ENCODE data around the gene ZNF221.

Gene ZNF221

DNA sequence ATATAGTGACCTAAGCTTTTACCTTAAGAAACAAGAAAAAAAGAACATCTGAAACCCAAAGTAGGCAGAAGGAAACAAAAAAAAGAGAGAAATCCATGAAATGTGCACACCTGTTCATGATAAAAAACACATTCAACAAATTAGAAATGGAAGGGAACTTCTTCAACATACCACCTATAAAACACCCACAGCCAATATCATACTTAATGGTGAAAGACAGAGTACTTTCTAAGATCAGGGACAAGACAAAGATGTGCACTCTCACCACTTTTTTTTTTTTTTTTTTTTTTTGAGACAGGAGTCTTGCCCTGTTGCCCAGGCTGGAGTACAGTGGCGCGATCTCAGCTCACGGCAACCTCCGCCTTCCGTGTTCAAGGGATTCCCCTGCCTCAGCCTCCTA is 45.1 kb upstream of the ZNF221 start:
- Histone ChIP-seq H3K27ac (replicated peaks) (no peak overlapping the region), H3K27me3 (ENCODE audit: insufficient read depth, poor library complexity, severe bottlenecking) (no peaks in the 10 kb centered on the region), H3K4me3 (replicated peaks; ENCODE audit: insufficient read depth, low read length) (no peak overlapping the region)
- TF ChIP-seq, protein P1, sequence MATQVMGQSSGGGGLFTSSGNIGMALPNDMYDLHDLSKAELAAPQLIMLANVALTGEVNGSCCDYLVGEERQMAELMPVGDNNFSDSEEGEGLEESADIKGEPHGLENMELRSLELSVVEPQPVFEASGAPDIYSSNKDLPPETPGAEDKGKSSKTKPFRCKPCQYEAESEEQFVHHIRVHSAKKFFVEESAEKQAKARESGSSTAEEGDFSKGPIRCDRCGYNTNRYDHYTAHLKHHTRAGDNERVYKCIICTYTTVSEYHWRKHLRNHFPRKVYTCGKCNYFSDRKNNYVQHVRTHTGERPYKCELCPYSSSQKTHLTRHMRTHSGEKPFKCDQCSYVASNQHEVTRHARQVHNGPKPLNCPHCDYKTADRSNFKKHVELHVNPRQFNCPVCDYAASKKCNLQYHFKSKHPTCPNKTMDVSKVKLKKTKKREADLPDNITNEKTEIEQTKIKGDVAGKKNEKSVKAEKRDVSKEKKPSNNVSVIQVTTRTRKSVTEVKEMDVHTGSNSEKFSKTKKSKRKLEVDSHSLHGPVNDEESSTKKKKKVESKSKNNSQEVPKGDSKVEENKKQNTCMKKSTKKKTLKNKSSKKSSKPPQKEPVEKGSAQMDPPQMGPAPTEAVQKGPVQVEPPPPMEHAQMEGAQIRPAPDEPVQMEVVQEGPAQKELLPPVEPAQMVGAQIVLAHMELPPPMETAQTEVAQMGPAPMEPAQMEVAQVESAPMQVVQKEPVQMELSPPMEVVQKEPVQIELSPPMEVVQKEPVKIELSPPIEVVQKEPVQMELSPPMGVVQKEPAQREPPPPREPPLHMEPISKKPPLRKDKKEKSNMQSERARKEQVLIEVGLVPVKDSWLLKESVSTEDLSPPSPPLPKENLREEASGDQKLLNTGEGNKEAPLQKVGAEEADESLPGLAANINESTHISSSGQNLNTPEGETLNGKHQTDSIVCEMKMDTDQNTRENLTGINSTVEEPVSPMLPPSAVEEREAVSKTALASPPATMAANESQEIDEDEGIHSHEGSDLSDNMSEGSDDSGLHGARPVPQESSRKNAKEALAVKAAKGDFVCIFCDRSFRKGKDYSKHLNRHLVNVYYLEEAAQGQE (IDR thresholded peaks at IDR 0.05; ENCODE audit: insufficient replicate concordance, low read depth): no peak
- TF ChIP-seq POLR2AphosphoS5 (IDR thresholded peaks at IDR 0.05; ENCODE audit: low read depth): no peak
- no peak for DNase-seq (ENCODE audit: low read depth in 1 of 2, low spot score in 1 of 2)

DNA sequence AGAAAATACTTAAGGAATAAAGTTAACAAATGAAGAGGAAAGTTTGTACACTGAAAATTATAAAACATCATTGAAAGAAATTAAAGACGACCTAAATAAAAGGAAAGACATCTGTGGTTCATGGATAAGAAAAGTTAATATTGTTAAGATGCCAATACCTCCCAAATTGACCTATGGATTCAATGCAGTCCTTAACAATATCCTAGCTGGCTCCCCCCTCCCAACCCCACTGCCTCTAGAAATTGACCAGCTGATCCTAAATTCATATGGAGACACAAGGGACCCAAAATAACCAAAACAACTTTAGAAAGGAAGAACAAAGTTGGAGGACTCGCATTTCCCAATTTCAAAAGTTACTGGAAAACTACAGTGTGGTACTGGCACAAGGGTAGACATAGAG is 44.3 kb upstream of the ZNF221 start:
- no peaks in the 10 kb centered on the region for H3K27me3 ChIP-seq (ENCODE audit: insufficient read depth, poor library complexity, severe bottlenecking)
- H3K4me3 ChIP-seq (replicated peaks; ENCODE audit: insufficient read depth, low read length): no peak overlapping the region
- H3K27ac ChIP-seq (replicated peaks): no peak overlapping the region
- no peak for DNase-seq (ENCODE audit: low read depth in 1 of 2, low spot score in 1 of 2)
- TF ChIP-seq GABPA (IDR thresholded peaks at IDR 0.05; ENCODE audit: low read depth): no peak
- no peak for TF ChIP-seq POLR2AphosphoS5 (IDR thresholded peaks at IDR 0.05; ENCODE audit: low read depth)
- TF ChIP-seq, protein P2, sequence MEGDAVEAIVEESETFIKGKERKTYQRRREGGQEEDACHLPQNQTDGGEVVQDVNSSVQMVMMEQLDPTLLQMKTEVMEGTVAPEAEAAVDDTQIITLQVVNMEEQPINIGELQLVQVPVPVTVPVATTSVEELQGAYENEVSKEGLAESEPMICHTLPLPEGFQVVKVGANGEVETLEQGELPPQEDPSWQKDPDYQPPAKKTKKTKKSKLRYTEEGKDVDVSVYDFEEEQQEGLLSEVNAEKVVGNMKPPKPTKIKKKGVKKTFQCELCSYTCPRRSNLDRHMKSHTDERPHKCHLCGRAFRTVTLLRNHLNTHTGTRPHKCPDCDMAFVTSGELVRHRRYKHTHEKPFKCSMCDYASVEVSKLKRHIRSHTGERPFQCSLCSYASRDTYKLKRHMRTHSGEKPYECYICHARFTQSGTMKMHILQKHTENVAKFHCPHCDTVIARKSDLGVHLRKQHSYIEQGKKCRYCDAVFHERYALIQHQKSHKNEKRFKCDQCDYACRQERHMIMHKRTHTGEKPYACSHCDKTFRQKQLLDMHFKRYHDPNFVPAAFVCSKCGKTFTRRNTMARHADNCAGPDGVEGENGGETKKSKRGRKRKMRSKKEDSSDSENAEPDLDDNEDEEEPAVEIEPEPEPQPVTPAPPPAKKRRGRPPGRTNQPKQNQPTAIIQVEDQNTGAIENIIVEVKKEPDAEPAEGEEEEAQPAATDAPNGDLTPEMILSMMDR (IDR thresholded peaks at IDR 0.05; ENCODE audit: insufficient read depth, low read length): no peak
- TF ChIP-seq, protein P1 (IDR thresholded peaks at IDR 0.05; ENCODE audit: insufficient replicate concordance, low read depth): no peak
- no peak for TF ChIP-seq SPI1 (IDR thresholded peaks at IDR 0.05; ENCODE audit: borderline replicate concordance, low read depth)

- no peak for DNase-seq (ENCODE audit: low read depth in 1 of 2, low spot score in 1 of 2)
- TF ChIP-seq SPI1 (IDR thresholded peaks at IDR 0.05; ENCODE audit: borderline replicate concordance, low read depth) (no peak), GABPA (IDR thresholded peaks at IDR 0.05; ENCODE audit: low read depth) (no peak), POLR2AphosphoS5 (IDR thresholded peaks at IDR 0.05; ENCODE audit: low read depth) (no peak)
- TF ChIP-seq, protein P2 (IDR thresholded peaks at IDR 0.05; ENCODE audit: insufficient read depth, low read length): no peak
- TF ChIP-seq, protein P1 (IDR thresholded peaks at IDR 0.05; ENCODE audit: insufficient replicate concordance, low read depth): no peak
- Histone ChIP-seq H3K4me3 (replicated peaks; ENCODE audit: insufficient read depth, low read length) (no peak overlapping the region), H3K27ac (replicated peaks) (no peak overlapping the region), H3K27me3 (ENCODE audit: insufficient read depth, poor library complexity, severe bottlenecking) (no peaks in the 10 kb centered on the region)
Measured at GRCh38 chr19:43908659-43909058, 42.4 kb upstream of the ZNF221 start.

GRCh38 chr19:43910884-43911283 is 40.1 kb upstream of the ZNF221 start:
- no peak overlapping the region for H3K4me3 ChIP-seq (replicated peaks; ENCODE audit: insufficient read depth, low read length)
- no peak for TF ChIP-seq GABPA (IDR thresholded peaks at IDR 0.05; ENCODE audit: low read depth)
- no peak for TF ChIP-seq SPI1 (IDR thresholded peaks at IDR 0.05; ENCODE audit: borderline replicate concordance, low read depth)
- TF ChIP-seq, protein P1 (IDR thresholded peaks at IDR 0.05; ENCODE audit: insufficient replicate concordance, low read depth): no peak
- TF ChIP-seq POLR2AphosphoS5 (IDR thresholded peaks at IDR 0.05; ENCODE audit: low read depth): no peak
- TF ChIP-seq, protein P2 (IDR thresholded peaks at IDR 0.05; ENCODE audit: insufficient read depth, low read length): no peak
- no peak for DNase-seq (ENCODE audit: low read depth in 1 of 2, low spot score in 1 of 2)
- H3K27me3 ChIP-seq (ENCODE audit: insufficient read depth, poor library complexity, severe bottlenecking): no peaks in the 10 kb centered on the region
- H3K27ac ChIP-seq (replicated peaks): no peak overlapping the region
